HUES6 (cell line): ENCODE measurements around the gene GAB2.

ENCODE experiments used
- H3K27ac ChIP-seq: 2 replicates; pipeline ENCODE4 v1.7.0; 2013; ENCODE audit warnings: low read depth, mild to moderate bottlenecking, low read length, inconsistent platforms
- H3K27me3 ChIP-seq: 2 replicates; pipeline ENCODE4 v1.6.1; 2013; ENCODE audit warnings: low read length; ENCODE audit not compliant: control insufficient read depth, insufficient read depth
- H3K36me3 ChIP-seq: 2 replicates; pipeline ENCODE4 v1.6.1; 2013; ENCODE audit warnings: low read length; ENCODE audit not compliant: control insufficient read depth, insufficient read depth
- H3K4me1 ChIP-seq: 2 replicates; pipeline ENCODE4 v1.6.1; 2013; ENCODE audit warnings: low read length; ENCODE audit not compliant: control insufficient read depth, insufficient read depth
- H3K4me3 ChIP-seq: 2 replicates; pipeline ENCODE4 v1.5.1; 2013; ENCODE audit warnings: low read depth, low read length
- H3K9ac ChIP-seq: one replicate; pipeline ENCODE4 v1.6.1; 2013; ENCODE audit warnings: mild to moderate bottlenecking, low read length
- H3K9me3 ChIP-seq: 2 replicates; pipeline ENCODE4 v1.6.1; 2013; ENCODE audit warnings: low read depth, low read length; ENCODE audit not compliant: control insufficient read depth, insufficient read depth

GAB2 gene

DNA sequence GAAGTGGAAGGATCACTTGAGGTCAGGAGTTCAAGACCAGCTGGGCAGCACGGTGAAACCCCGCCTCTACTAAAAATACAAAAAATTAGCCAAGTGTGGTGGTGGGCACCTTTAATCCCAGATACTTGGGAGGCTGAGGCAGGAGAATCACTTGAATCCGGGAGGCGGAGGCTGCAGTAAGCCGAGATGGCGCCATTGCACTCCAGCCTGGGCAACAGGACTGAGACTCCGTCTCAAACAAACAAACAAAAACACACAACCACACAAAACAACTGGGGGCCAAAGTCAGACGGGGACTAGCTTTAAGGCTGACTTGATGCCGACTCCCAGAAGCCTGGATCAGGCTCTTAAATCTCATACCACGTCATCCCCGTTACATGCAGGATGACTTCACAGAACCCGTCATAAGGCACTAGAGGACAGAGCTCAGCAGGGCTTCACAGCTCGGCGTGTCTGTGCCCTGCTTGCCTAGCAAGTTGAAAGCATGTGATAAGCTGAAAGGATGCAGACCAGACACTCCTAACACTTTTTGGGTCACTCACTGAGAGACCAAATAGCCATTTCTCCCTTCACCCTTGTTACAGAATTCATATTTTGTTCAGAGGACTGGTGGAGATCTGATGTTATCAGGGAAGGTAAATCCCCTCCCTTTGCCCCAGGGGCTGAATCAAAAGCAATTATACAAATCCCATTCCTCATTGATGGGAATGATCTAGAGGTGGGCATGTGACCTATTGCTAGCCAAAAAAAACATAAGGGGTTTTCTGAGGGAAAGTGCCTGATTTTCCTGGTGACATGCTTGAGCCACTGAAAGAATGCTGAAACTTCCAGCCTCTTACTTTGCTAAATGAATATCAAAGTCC is 65.4 kb downstream of the GAB2 start:
- peak overlapping the region; percentile 22 for H3K9ac ChIP-seq
- no peaks in the 10 kb centered on the region for H3K36me3 ChIP-seq
- peak overlapping the region; percentile 29; the same call in 1 of the 2 replicates for H3K27ac ChIP-seq
- H3K9me3 ChIP-seq: no peaks in the 10 kb centered on the region
- H3K4me1 ChIP-seq: peaks cover 31% of the 10 kb centered on the region
- no peak overlapping the region for H3K4me3 ChIP-seq
- no peaks in the 10 kb centered on the region for H3K27me3 ChIP-seq

DNA sequence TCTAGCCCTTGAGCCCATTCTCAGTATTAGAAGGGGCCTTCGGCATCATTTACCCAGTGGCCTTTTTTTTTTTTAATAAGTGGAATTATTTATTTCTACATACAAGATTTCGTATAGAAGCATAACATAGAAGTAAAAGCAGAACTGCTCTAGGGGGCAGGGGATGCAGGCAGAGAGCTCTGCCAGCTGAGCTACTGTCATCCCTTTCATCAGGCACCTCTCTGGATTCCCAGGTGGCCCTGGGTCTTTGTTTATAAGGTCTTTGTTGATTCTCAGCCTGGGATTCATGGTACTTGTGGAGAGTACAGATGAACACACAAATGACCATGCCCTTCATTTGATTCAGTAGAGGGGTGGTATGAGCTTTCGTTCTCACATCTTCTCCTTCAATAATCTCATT is 66.4 kb downstream of the GAB2 start:
- no peak overlapping the region for H3K27ac ChIP-seq
- no peak overlapping the region for H3K9ac ChIP-seq
- H3K4me1 ChIP-seq: peaks cover 31% of the 10 kb centered on the region

DNA sequence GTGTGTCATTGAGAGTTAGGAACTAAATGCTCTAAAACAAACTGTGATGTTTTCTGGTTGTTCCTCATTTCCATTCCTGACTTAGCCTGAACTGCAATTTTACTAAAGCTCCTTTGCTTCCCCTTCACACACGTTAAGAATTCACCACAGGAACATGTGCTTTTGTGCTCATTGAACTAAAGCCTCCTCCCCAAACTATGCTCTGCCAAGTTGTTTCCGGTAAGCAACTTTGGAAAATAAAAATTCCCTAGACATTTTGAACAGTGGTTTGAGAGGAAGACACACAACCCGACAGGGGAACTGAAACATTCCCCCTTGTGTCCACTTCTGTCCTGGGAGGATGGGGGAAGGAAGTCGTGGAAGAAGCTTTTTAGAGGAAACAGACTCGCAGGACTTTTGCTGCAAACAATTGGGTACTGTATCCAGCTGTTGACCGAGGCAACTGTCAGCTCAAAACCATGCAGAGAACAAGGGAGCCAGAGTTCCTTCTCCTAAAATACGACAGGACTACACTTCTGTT is 66.9 kb downstream of the GAB2 start:
- Histone ChIP-seq H3K4me1 (peaks cover 31% of the 10 kb centered on the region), H3K9me3 (no peaks in the 10 kb centered on the region), H3K9ac (no peak overlapping the region), H3K36me3 (no peaks in the 10 kb centered on the region), H3K27ac (no peak overlapping the region), H3K27me3 (no peaks in the 10 kb centered on the region), H3K4me3 (no peak overlapping the region)

More for the DNA sequence above, 66.4 kb downstream of the GAB2 start:
- Histone ChIP-seq H3K4me3 (no peak overlapping the region), H3K9me3 (no peaks in the 10 kb centered on the region), H3K27me3 (no peaks in the 10 kb centered on the region), H3K36me3 (no peaks in the 10 kb centered on the region)

- Histone ChIP-seq H3K9ac (no peak overlapping the region), H3K27me3 (no peaks in the 10 kb centered on the region), H3K9me3 (no peaks in the 10 kb centered on the region), H3K27ac (peak overlapping the region; percentile 43; the same call in 1 of the 2 replicates), H3K4me3 (no peak overlapping the region), H3K4me1 (peaks cover 31% of the 10 kb centered on the region), H3K36me3 (no peaks in the 10 kb centered on the region)
These were observed 67.5 kb downstream of the GAB2 start for GRCh38 chr11:78350091-78350645.

DNA sequence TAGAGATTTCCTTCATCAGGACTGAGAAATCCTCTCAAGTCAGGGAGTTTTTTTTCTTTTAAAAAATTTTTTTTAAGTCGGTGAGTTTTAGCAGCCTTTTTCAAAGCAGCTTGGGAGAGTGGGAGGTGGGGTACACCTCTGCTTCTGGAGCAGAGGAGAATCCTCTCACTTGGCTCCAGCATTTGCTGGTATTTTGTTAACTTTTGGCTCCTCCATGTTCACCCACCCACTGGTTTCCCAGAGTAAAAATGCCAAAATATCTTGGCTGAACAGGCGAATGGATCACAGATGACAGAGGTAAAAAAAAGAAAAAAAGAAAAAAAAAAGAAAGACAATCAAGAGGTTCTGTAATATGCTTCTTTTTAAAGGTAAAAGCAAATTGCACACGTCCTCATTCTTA is 68.0 kb downstream of the GAB2 start:
- H3K4me3 ChIP-seq: no peak overlapping the region
- H3K9ac ChIP-seq: no peak overlapping the region
- no peaks in the 10 kb centered on the region for H3K36me3 ChIP-seq
- H3K27ac ChIP-seq: peak overlapping the region; percentile 43; the same call in 1 of the 2 replicates
- no peaks in the 10 kb centered on the region for H3K27me3 ChIP-seq
- H3K9me3 ChIP-seq: no peaks in the 10 kb centered on the region
- peaks cover 31% of the 10 kb centered on the region for H3K4me1 ChIP-seq

DNA sequence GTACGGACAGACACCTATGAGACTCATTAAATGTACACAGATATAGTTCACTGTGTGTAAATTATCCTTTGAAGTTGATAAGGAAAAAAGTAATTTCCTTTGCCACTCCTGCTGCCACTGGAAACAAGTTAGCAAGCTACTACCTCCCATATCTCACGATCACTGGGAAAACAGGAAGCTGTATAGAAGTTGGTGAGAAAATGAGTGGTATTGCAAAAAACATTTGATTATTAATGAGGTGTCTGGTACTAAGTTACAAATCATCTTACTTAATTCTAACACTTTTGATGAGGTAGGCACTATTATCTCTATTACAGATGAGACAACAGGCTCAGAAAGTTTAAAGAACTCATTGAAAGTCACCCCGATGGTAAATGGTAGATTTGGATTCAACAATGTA is 68.5 kb downstream of the GAB2 start:
- no peaks in the 10 kb centered on the region for H3K27me3 ChIP-seq
- H3K36me3 ChIP-seq: no peaks in the 10 kb centered on the region
- no peak overlapping the region for H3K4me3 ChIP-seq
- H3K4me1 ChIP-seq: peaks cover 31% of the 10 kb centered on the region
- no peak overlapping the region for H3K9ac ChIP-seq
- no peaks in the 10 kb centered on the region for H3K9me3 ChIP-seq
- H3K27ac ChIP-seq: no peak overlapping the region

- Histone ChIP-seq H3K9ac (no peak overlapping the region), H3K27ac (no peak overlapping the region), H3K4me1 (peaks cover 30% of the 10 kb centered on the region), H3K4me3 (no peak overlapping the region), H3K36me3 (no peaks in the 10 kb centered on the region), H3K9me3 (no peaks in the 10 kb centered on the region), H3K27me3 (no peaks in the 10 kb centered on the region)
These were observed 69.7 kb downstream of the GAB2 start for GRCh38 chr11:78347956-78348355.

DNA sequence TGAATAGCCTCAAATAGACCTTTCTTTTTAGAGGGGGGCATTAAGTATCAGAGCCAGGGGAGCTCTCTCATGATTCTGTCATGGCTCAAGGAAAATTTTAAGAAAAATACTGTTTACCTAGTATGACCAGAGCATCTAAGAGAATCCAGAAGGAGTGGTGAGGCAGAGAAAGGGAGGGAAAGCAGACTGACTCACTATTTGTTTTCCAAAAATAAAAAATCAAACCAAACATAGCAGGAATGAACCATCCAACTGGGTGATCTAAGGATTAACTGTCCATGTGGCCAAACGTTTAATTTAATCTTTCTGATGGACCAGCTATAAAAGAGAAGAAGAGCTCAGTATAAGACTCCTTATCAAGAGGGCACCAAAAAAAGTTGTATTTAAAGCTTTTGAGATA is 70.8 kb downstream of the GAB2 start:
- no peaks in the 10 kb centered on the region for H3K9me3 ChIP-seq
- H3K4me3 ChIP-seq: no peak overlapping the region
- no peaks in the 10 kb centered on the region for H3K36me3 ChIP-seq
- H3K27ac ChIP-seq: no peak overlapping the region
- H3K27me3 ChIP-seq: no peaks in the 10 kb centered on the region
- H3K9ac ChIP-seq: no peak overlapping the region
- peaks cover 21% of the 10 kb centered on the region for H3K4me1 ChIP-seq

DNA sequence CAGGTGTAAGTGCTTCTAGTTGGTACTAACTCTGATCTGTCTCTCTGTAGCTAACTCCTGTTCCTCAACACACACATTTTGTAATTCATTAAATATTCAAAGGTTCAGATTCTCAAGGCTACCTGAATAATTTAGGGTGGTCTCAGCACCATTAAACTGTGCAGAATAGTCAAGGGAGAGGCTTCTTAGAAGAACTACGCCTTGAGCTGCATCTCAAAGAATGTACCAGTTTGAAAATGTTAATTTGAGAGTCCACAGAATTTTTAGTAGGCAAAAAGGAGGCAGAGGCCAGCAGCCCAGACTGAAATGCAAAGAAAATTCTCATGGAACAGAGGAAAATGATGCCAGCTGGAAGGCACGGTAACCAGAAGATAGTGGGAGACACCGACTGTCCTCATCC is 72.2 kb downstream of the GAB2 start:
- H3K9me3 ChIP-seq: no peaks in the 10 kb centered on the region
- no peaks in the 10 kb centered on the region for H3K27me3 ChIP-seq
- peaks cover 13% of the 10 kb centered on the region for H3K4me1 ChIP-seq
- no peak overlapping the region for H3K27ac ChIP-seq
- H3K4me3 ChIP-seq: no peak overlapping the region
- no peak overlapping the region for H3K9ac ChIP-seq
- no peaks in the 10 kb centered on the region for H3K36me3 ChIP-seq

- Histone ChIP-seq H3K4me1 (peaks cover 5% of the 10 kb centered on the region), H3K36me3 (no peaks in the 10 kb centered on the region), H3K27me3 (no peaks in the 10 kb centered on the region), H3K9ac (no peak overlapping the region), H3K27ac (no peak overlapping the region), H3K4me3 (no peak overlapping the region), H3K9me3 (no peaks in the 10 kb centered on the region)
These were observed 72.9 kb downstream of the GAB2 start for GRCh38 chr11:78344676-78345075.

DNA sequence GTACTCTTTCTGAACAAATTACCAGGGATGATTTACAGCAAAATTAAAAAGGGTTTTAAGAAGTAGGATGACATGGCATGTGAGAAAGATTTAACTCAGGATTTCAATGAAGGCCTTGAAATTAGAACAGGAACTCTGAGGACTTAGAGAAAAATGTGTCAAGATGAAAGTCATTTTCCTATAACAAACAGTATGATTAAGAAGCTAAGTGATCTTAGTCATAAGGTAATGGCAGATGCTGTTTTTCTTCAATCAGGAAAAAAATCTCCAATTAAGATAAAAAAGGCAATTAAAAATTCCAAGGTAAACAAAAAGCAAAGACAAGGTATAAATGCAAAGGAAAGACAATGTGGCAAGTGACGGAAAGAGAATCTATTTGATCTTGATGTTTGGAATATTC is 73.5 kb downstream of the GAB2 start:
- Histone ChIP-seq H3K4me1 (peaks cover 1% of the 10 kb centered on the region; the same call in 1 of the 2 replicates), H3K4me3 (no peak overlapping the region), H3K36me3 (no peaks in the 10 kb centered on the region), H3K9me3 (no peaks in the 10 kb centered on the region), H3K27ac (no peak overlapping the region), H3K27me3 (no peaks in the 10 kb centered on the region), H3K9ac (no peak overlapping the region)
